Activated CD8-positive, alpha-beta T cell treated with anti-CD3 and anti-CD28 coated beads, Interleukin-2, amount 10 ng/mL, durations not matched to agents 7 days and 5 days (primary cell): ENCODE results near the gene BTN3A1. TPM values are rescaled to one million over a fixed set of nuclear protein-coding genes. Genes with fewer than 3 reads are reported as not detected.

Experiments
- ATAC-seq: fragments of 150-1000 bp; cut with Tn5 transposase; one replicate; pipeline ENCODE4 v1.10.0; 2021; ENCODE audit warnings: moderate library complexity
- CTCF ChIA-PET: fragments of 350-600 bp; sonication (Branson Sonifier 250); formaldehyde crosslinking; loops from one replicate; lab custom pipeline; 2021; ENCODE audit warnings: antibody characterized with exemption; lab: Charles Lee
- POLR2A ChIA-PET: fragments of 350-600 bp; sonication (Branson Sonifier 250); formaldehyde crosslinking; loops from one replicate; lab custom pipeline; 2021; ENCODE audit warnings: antibody characterized with exemption; lab: Charles Lee
- DNase-seq: peaks from one replicate; pipeline ENCODE4 v3.0.0-alpha.2; 2020
- H3K27ac Mint-ChIP-seq: one replicate; pipeline ENCODE4 v1.8.0; 2021; ENCODE audit warnings: mild to moderate bottlenecking, mixed read lengths
- H3K27me3 Mint-ChIP-seq: one replicate; pipeline ENCODE4 v1.8.0; 2021; ENCODE audit warnings: low read depth, mixed read lengths
- H3K36me3 Mint-ChIP-seq: one replicate; pipeline ENCODE4 v1.8.0; 2021; ENCODE audit warnings: low read depth, mixed read lengths
- H3K4me1 Mint-ChIP-seq: one replicate; pipeline ENCODE4 v1.8.0; 2021; ENCODE audit warnings: low read depth, mixed read lengths
- H3K4me3 Mint-ChIP-seq: one replicate; pipeline ENCODE4 v1.8.0; 2021; ENCODE audit warnings: mild to moderate bottlenecking, mixed read lengths
- H3K9me3 Mint-ChIP-seq: one replicate; pipeline ENCODE4 v1.8.0; 2022; ENCODE audit warnings: mixed read lengths; ENCODE audit not compliant: insufficient read depth
- total RNA-seq, 2 experiments: library from RNA; stranded (reverse); gene quantifications; one replicate each; pipeline ENCODE4 v1.2.3, GENCODE V29; 2021

BTN3A1 gene
- total RNA-seq, 2 experiments from 2014 or later: 45.6 to 47.9 TPM

DNA sequence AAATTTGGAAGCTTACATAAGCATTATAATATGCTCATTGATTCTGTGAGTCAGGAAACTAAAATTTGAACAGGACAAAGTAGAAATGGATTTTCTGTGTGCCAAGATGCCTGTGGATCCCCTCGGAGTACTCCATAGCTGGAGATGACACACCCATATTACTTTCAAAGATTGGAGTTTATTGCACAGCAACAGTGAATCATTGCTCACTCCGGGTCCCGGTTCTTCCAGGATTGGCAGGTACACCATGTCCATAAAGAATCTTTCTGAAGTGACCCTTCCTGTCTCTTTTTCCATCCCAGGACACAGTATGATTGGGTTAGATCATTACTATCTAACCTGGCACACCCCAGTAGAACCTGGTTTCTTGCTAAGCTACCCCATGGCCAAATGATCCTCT is 21.8 kb upstream of the BTN3A1 start:
- Mint-ChIP-seq H3K4me3 (no peak overlapping the region), H3K27ac (no peak overlapping the region)

DNA sequence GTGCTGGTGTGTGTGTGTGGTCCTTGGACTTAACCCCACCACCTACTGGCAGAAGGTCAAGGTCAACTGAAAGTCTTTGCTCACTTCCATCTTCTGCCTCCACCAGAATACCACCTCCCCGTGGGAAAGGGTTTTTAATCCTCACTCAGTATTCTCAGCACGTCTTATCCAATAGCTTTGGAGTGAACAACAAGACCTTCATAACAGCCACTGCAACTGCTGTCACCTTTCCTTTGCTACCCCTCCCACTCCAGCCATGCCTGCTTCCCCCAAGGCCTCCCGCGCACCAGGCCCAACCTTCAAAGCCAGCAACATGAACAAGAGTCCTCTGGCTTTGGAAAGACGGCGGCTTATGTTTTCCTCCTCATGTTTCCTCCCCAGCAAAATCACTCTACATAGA is 20.0 kb upstream of the BTN3A1 start:
- ATAC-seq (no peak), DNase-seq (no peak)
- no peaks in the 10 kb centered on the region for H3K9me3 Mint-ChIP-seq
- no peak overlapping the region for H3K27ac Mint-ChIP-seq
- H3K36me3 Mint-ChIP-seq: peaks cover 3% of the 10 kb centered on the region
- peaks cover 19% of the 10 kb centered on the region for H3K4me1 Mint-ChIP-seq
- POLR2A ChIA-PET: no interaction called here
- CTCF ChIA-PET: no interaction called here
- no peaks in the 10 kb centered on the region for H3K27me3 Mint-ChIP-seq
- H3K4me3 Mint-ChIP-seq: peak overlapping the region; percentile 95

More for the DNA sequence above, 21.8 kb upstream of the BTN3A1 start:
- Mint-ChIP-seq H3K9me3 (no peaks in the 10 kb centered on the region), H3K27me3 (no peaks in the 10 kb centered on the region), H3K4me1 (peaks cover 18% of the 10 kb centered on the region), H3K36me3 (peaks cover 19% of the 10 kb centered on the region)
- ATAC-seq (no peak), DNase-seq (no peak)
- ChIA-PET POLR2A (interaction anchor here (0.6 kb wide), 1 partner anchor 386 kb away, joined by 3 read pairs; no protein-coding TSS in a partner anchor), CTCF (no interaction called here)

- no peaks in the 10 kb centered on the region for H3K9me3 Mint-ChIP-seq
- POLR2A ChIA-PET: interaction anchor here (0.6 to 1.2 kb wide), 3 partner anchors 99 to 1441 kb away, joined by 3 read pairs; a partner anchor contains a TSS
- H3K4me1 Mint-ChIP-seq: peaks cover 23% of the 10 kb centered on the region
- H3K27me3 Mint-ChIP-seq: no peaks in the 10 kb centered on the region
- H3K27ac Mint-ChIP-seq: peak overlapping the region; percentile 91
- DNase-seq: no peak
- peaks cover 7% of the 10 kb centered on the region for H3K36me3 Mint-ChIP-seq
- ATAC-seq: peak; percentile 40
- CTCF ChIA-PET: interaction anchor here (1.4 kb wide), 1 partner anchor 62 kb away, joined by 3 read pairs; no protein-coding TSS in a partner anchor
- peak overlapping the region; percentile 95 for H3K4me3 Mint-ChIP-seq
Measured at GRCh38 chr6:26383624-26384417, 18.3 kb upstream of the BTN3A1 start.

DNA sequence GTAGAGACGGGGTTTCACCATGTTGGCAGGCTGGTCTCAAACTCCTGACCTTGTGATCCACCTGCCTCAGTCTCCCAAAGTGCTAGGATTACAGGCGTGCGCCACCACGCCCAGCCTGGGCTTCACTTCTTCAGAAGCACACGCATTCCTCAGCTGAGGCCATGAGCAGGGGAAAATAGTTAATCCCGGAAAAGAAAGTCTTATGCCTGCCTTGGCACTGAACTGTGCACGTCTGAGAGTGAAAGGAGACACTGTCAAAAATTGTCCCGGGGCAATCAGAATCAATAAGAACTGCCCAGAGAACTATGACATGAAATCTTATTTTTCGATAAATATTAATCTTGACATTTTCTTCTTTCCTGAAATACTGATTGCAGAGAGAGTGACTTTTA is 16.3 kb upstream of the BTN3A1 start:
- Mint-ChIP-seq H3K4me3 (no peak overlapping the region), H3K36me3 (peaks cover 16% of the 10 kb centered on the region), H3K27ac (no peak overlapping the region), H3K9me3 (no peaks in the 10 kb centered on the region), H3K27me3 (no peaks in the 10 kb centered on the region), H3K4me1 (peaks cover 28% of the 10 kb centered on the region)
- CTCF ChIA-PET: no interaction called here
- no peak for ATAC-seq
- DNase-seq: no peak
- POLR2A ChIA-PET: interaction anchor here (0.5 kb wide), 1 partner anchor 776 kb away, joined by 3 read pairs; no protein-coding TSS in a partner anchor

DNA sequence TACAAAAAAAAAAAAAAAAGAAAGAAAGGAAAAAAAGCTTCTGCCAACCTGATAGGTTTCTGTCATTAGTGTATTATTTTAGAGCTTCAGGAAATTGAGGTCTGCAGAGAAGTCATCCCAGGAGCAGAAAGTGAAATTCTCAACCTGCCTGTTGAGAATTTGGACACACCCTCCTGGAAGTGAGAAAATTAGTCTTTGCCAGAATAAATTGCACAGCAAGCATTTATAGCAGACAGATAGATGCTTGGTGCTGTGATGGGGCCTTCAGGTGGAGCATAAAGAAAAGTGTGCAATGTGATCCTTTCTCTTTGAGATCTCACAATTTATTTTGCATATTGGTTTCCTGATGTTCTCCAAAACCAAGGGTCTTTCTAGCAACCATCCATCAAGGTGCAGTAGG is 14.5 kb upstream of the BTN3A1 start:
- no peak overlapping the region for H3K4me3 Mint-ChIP-seq
- no peaks in the 10 kb centered on the region for H3K27me3 Mint-ChIP-seq
- H3K9me3 Mint-ChIP-seq: no peaks in the 10 kb centered on the region
- POLR2A ChIA-PET: no interaction called here
- peaks cover 24% of the 10 kb centered on the region for H3K4me1 Mint-ChIP-seq
- H3K27ac Mint-ChIP-seq: no peak overlapping the region
- CTCF ChIA-PET: interaction anchor here (0.8 to 1.2 kb wide), 2 partner anchors 89 to 396 kb away, joined by 3 read pairs; no protein-coding TSS in a partner anchor
- H3K36me3 Mint-ChIP-seq: peaks cover 16% of the 10 kb centered on the region
- no peak for ATAC-seq
- DNase-seq: no peak

GRCh38 chr6:26388014-26388413 is 14.1 kb upstream of the BTN3A1 start:
- Mint-ChIP-seq H3K36me3 (peaks cover 16% of the 10 kb centered on the region), H3K27ac (no peak overlapping the region)
- ATAC-seq: no peak

GRCh38 chr6:26388441-26388840 is 13.6 kb upstream of the BTN3A1 start:
- H3K9me3 Mint-ChIP-seq: no peaks in the 10 kb centered on the region
- POLR2A ChIA-PET: no interaction called here
- CTCF ChIA-PET: no interaction called here
- H3K27me3 Mint-ChIP-seq: no peaks in the 10 kb centered on the region
- DNase-seq (no peak), ATAC-seq (no peak)
- no peak overlapping the region for H3K4me3 Mint-ChIP-seq
- peaks cover 17% of the 10 kb centered on the region for H3K36me3 Mint-ChIP-seq
- H3K4me1 Mint-ChIP-seq: peaks cover 20% of the 10 kb centered on the region
- no peak overlapping the region for H3K27ac Mint-ChIP-seq

More at GRCh38 chr6:26388014-26388413, 14.1 kb upstream of the BTN3A1 start:
- no peaks in the 10 kb centered on the region for H3K27me3 Mint-ChIP-seq
- no peaks in the 10 kb centered on the region for H3K9me3 Mint-ChIP-seq
- ChIA-PET CTCF (interaction anchor here (0.8 kb wide), 1 partner anchor 396 kb away, joined by 3 read pairs; no protein-coding TSS in a partner anchor), POLR2A (no interaction called here)
- H3K4me1 Mint-ChIP-seq: peaks cover 21% of the 10 kb centered on the region
- H3K4me3 Mint-ChIP-seq: no peak overlapping the region
- no peak for DNase-seq

DNA sequence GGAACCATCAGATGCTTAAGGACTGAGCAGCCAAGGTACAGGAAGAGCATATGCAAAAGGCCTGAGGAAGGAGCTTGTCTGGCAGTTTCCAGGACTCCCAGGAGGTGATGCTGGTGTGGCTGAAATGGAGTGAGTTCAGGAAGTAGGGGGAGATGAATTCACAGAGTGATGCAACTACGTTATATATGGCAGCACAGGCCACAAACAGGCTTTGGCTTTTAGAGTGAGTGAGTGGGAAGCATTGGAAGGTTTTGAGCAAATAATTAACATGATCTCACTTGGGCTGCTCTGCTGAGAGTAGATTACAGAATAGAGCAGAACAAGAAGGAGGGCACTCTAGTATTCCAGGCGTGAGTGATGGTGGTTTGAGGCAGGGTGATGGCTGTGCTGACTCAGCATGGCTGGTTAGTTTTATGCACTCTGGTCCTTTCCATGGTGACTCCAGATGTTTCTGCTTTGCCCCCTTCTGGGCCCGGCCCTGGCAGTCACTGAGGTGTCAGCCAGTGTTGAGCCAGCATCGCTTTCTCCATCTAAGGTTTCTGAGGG is 12.7 kb upstream of the BTN3A1 start:
- CTCF ChIA-PET: no interaction called here
- H3K27me3 Mint-ChIP-seq: no peaks in the 10 kb centered on the region
- peaks cover 18% of the 10 kb centered on the region for H3K36me3 Mint-ChIP-seq
- no peak for DNase-seq
- peaks cover 16% of the 10 kb centered on the region for H3K4me1 Mint-ChIP-seq
- no peak overlapping the region for H3K4me3 Mint-ChIP-seq
- peak overlapping the region; percentile 71 for H3K27ac Mint-ChIP-seq
- H3K9me3 Mint-ChIP-seq: no peaks in the 10 kb centered on the region
- POLR2A ChIA-PET: no interaction called here
- ATAC-seq: no peak

- ATAC-seq (no peak), DNase-seq (no peak)
- CTCF ChIA-PET: no interaction called here
- peaks cover 18% of the 10 kb centered on the region for H3K36me3 Mint-ChIP-seq
- no peaks in the 10 kb centered on the region for H3K9me3 Mint-ChIP-seq
- H3K4me1 Mint-ChIP-seq: peaks cover 12% of the 10 kb centered on the region
- H3K4me3 Mint-ChIP-seq: no peak overlapping the region
- POLR2A ChIA-PET: no interaction called here
- H3K27me3 Mint-ChIP-seq: no peaks in the 10 kb centered on the region
- H3K27ac Mint-ChIP-seq: no peak overlapping the region
Measured at GRCh38 chr6:26390531-26390930, 11.5 kb upstream of the BTN3A1 start.

GRCh38 chr6:26392932-26393636 is 9.0 kb upstream of the BTN3A1 start:
- ATAC-seq (no peak), DNase-seq (no peak)
- CTCF ChIA-PET: interaction anchor here (1.9 kb wide), 1 partner anchor 52 kb away, joined by 6 read pairs; no protein-coding TSS in a partner anchor
- H3K4me3 Mint-ChIP-seq: no peak overlapping the region
- peaks cover 13% of the 10 kb centered on the region for H3K36me3 Mint-ChIP-seq
- no peaks in the 10 kb centered on the region for H3K27me3 Mint-ChIP-seq
- H3K4me1 Mint-ChIP-seq: peaks cover 6% of the 10 kb centered on the region
- no peak overlapping the region for H3K27ac Mint-ChIP-seq
- H3K9me3 Mint-ChIP-seq: no peaks in the 10 kb centered on the region
- POLR2A ChIA-PET: interaction anchor here (0.7 kb wide), 1 partner anchor 80 kb away, joined by 3 read pairs; no protein-coding TSS in a partner anchor

- H3K27ac Mint-ChIP-seq: no peak overlapping the region
- ChIA-PET POLR2A (interaction anchor here (0.8 kb wide), 1 partner anchor 24 kb away, joined by 3 read pairs; no protein-coding TSS in a partner anchor), CTCF (interaction anchor here (1.9 kb wide), 1 partner anchor 53 kb away, joined by 6 read pairs; no protein-coding TSS in a partner anchor)
- peaks cover 9% of the 10 kb centered on the region for H3K36me3 Mint-ChIP-seq
- ATAC-seq (no peak), DNase-seq (no peak)
- peaks cover 2% of the 10 kb centered on the region for H3K4me1 Mint-ChIP-seq
- H3K9me3 Mint-ChIP-seq: no peaks in the 10 kb centered on the region
- no peak overlapping the region for H3K4me3 Mint-ChIP-seq
- H3K27me3 Mint-ChIP-seq: no peaks in the 10 kb centered on the region
Measured at GRCh38 chr6:26394289-26394688, 7.8 kb upstream of the BTN3A1 start.
